MM.1S (cell line): ENCODE data around the gene LAX1.
"Not testable (repeated sequence)": the region's sequence is repeated elsewhere in the genome, so short reads cannot be mapped to it uniquely, and the experiment has no call there.

ENCODE experiments used
- EZH2 ChIP-seq: fragments of 300-600 bp; sonication (generic); optimal IDR thresholded peaks from 2 replicates; pipeline ENCODE3; 2017; ENCODE audit warnings: low read depth, mild to moderate bottlenecking, antibody characterized with exemption, low read length, mixed read lengths
- EZH2phosphoT487 ChIP-seq: fragments of 300-600 bp; sonication (generic); IDR thresholded peaks from 2 replicates; pipeline ENCODE4 v1.6.1; 2018; ENCODE audit warnings: antibody characterized with exemption, low read length

GRCh38 chr1:203758749-203759148 is 6.2 kb upstream of the LAX1 start:
- TF ChIP-seq EZH2phosphoT487, EZH2: not testable (repeated sequence)
